ACC112 (cell line): Measurements from ENCODE around the gene ZCCHC14.

Experiments
- H2AFZ ChIP-seq: fragments of 200-600 bp; sonication (generic); one replicate; pipeline ENCODE4 v1.6.0; 2017; ENCODE audit warnings: antibody characterized with exemption, low read length; ENCODE audit not compliant: unreplicated experiment
- H3K27ac ChIP-seq: fragments of 200-600 bp; sonication (generic); 2 replicates; pipeline ENCODE4 v1.5.1; 2014; ENCODE audit warnings: low read depth, mild to moderate bottlenecking, antibody characterized with exemption, low read length, moderate library complexity
- H3K27me3 ChIP-seq: fragments of 200-600 bp; sonication (generic); 2 replicates; pipeline ENCODE4 v1.6.1; 2014; ENCODE audit warnings: mild to moderate bottlenecking, antibody characterized with exemption, low read length, moderate library complexity, mixed read lengths; ENCODE audit not compliant: insufficient read depth
- H3K36me3 ChIP-seq: fragments of 200-600 bp; sonication (generic); 2 replicates; pipeline ENCODE4 v1.6.1; 2016; ENCODE audit warnings: mild to moderate bottlenecking, antibody characterized with exemption, low read length, moderate library complexity, mixed read lengths; ENCODE audit not compliant: insufficient read depth
- H3K4me1 ChIP-seq: fragments of 200-600 bp; sonication (generic); one replicate; pipeline ENCODE4 v1.6.1; 2016; ENCODE audit warnings: low read length, mixed read lengths; ENCODE audit not compliant: insufficient read depth, unreplicated experiment, control insufficient read depth
- H3K4me3 ChIP-seq: fragments of 200-600 bp; sonication (generic); 2 replicates; pipeline ENCODE4 v1.5.1; 2014; ENCODE audit warnings: mild to moderate bottlenecking, low read depth, low read length
- H3K79me2 ChIP-seq: fragments of 200-600 bp; sonication (generic); one replicate; pipeline ENCODE4 v1.6.0; 2016; ENCODE audit warnings: low read length; ENCODE audit not compliant: control insufficient read depth, unreplicated experiment, insufficient read depth

Gene ZCCHC14

GRCh38 chr16:87359121-87359520 is 133.7 kb downstream of the ZCCHC14 start:
- Histone ChIP-seq H3K27ac (no peak overlapping the region), H3K79me2 (peaks cover 8% of the 10 kb centered on the region), H3K27me3 (no peaks in the 10 kb centered on the region), H3K36me3 (peaks cover 8% of the 10 kb centered on the region; the same call in 1 of the 2 replicates), H3K4me1 (no peaks in the 10 kb centered on the region), H3K4me3 (no peak overlapping the region), H2AFZ (no peak overlapping the region)

GRCh38 chr16:87358696-87359095 is 134.1 kb downstream of the ZCCHC14 start:
- Histone ChIP-seq H3K27ac (no peak overlapping the region), H3K27me3 (no peaks in the 10 kb centered on the region), H3K36me3 (peaks cover 8% of the 10 kb centered on the region; the same call in 1 of the 2 replicates), H3K4me3 (no peak overlapping the region), H2AFZ (no peak overlapping the region), H3K4me1 (no peaks in the 10 kb centered on the region), H3K79me2 (peaks cover 7% of the 10 kb centered on the region)

GRCh38 chr16:87358250-87358649 is 134.6 kb downstream of the ZCCHC14 start:
- no peak overlapping the region for H3K4me3 ChIP-seq
- peaks cover 8% of the 10 kb centered on the region; the same call in 1 of the 2 replicates for H3K36me3 ChIP-seq
- H2AFZ ChIP-seq: no peak overlapping the region
- peaks cover 3% of the 10 kb centered on the region for H3K79me2 ChIP-seq
- H3K27me3 ChIP-seq: no peaks in the 10 kb centered on the region
- H3K27ac ChIP-seq: no peak overlapping the region
- H3K4me1 ChIP-seq: no peaks in the 10 kb centered on the region

- Histone ChIP-seq H3K36me3 (peaks cover 4% of the 10 kb centered on the region; the same call in 1 of the 2 replicates), H3K4me1 (no peaks in the 10 kb centered on the region), H3K27me3 (no peaks in the 10 kb centered on the region), H2AFZ (no peak overlapping the region), H3K4me3 (no peak overlapping the region), H3K27ac (no peak overlapping the region), H3K79me2 (peaks cover 2% of the 10 kb centered on the region)
Measured at GRCh38 chr16:87356491-87356853, 136.4 kb downstream of the ZCCHC14 start.
